K562 (cell line): Measurements from ENCODE around the gene OCA2. TPM values are rescaled to one million over a fixed set of nuclear protein-coding genes. Genes with fewer than 3 reads are reported as not detected.

Experiments
- ATAC-seq: fragments of 200-7000 bp; cut with Tn5 transposase; 3 replicates; pipeline ENCODE4 v1.9.1; 2020; ENCODE audit warnings: moderate library complexity
- BruUV-seq: library from RNA; stranded (reverse); fragments of 400-500 nt; replicated peaks from 2 replicates; lab custom pipeline; 2021; lab: Mats Ljungman, UMichigan
- CTCF ChIA-PET: fragments of 300-600 bp; formaldehyde crosslinking; extraction: SDS; loops from one replicate; lab custom pipeline; 2021; ENCODE audit warnings: low intra/inter-chr PET ratio; lab: Yijun Ruan, JAX
- POLR2A ChIA-PET: fragments of 300-600, 350-650 bp; sonication (Branson Sonifier 250); formaldehyde crosslinking; extraction: SDS; loops from one replicate; lab custom pipeline; 2021; ENCODE audit warnings: antibody characterized with exemption, inconsistent platforms; lab: Yijun Ruan, JAX
- DNase-seq, 4 experiments: peaks; one replicate each; pipeline versions ENCODE4 v3.0.0 to v3.0.0-alpha.2; 2011 to 2018; ENCODE audit warnings: low spot score in 3 of 4, mixed read lengths in 3 of 4; ENCODE audit errors: extremely low read depth in 1 of 4
- FAIRE-seq: peaks from 2 replicates; lab custom pipeline; 2011; peaks lifted over from hg19 to GRCh38; lab: Jason Lieb, UNC
- H2AFZ ChIP-seq: 2 replicates; pipeline ENCODE4 v1.6.0; 2011; ENCODE audit warnings: low read depth, low read length, control low read depth, inconsistent platforms
- H3K27ac ChIP-seq: fragments of 200-600 bp; 3 replicates; pipeline ENCODE4 v1.8.0; 2011; ENCODE audit warnings: low read depth, mild to moderate bottlenecking, control low read depth, inconsistent platforms, low read length, moderate library complexity, mixed read lengths; ENCODE audit errors: extremely low read depth
- H3K27me3 ChIP-seq, 2 experiments: fragments of 300-600 bp in 1 of 2; 2 replicates in 1 of 2; 3 replicates in 1 of 2; pipeline versions ENCODE4 v1.6.0 to v1.8.0; 2011; ENCODE audit warnings: inconsistent platforms in 2 of 2, low read length in 2 of 2, mild to moderate bottlenecking in 1 of 2, mixed read lengths in 1 of 2, moderate library complexity in 1 of 2; ENCODE audit not compliant: control insufficient read depth in 2 of 2, insufficient read depth in 2 of 2
- H3K36me3 ChIP-seq: fragments of 300-600 bp; 3 replicates; pipeline ENCODE4 v1.8.0; 2011; ENCODE audit warnings: mild to moderate bottlenecking, low read length, inconsistent platforms; ENCODE audit not compliant: control insufficient read depth, insufficient read depth
- H3K4me1 ChIP-seq, 2 experiments: fragments of 200-600 bp in 1 of 2; replicated peaks in 1 of 2; 2 replicates in 1 of 2; 3 replicates in 1 of 2; pipeline versions ENCODE4 v1.5.1 to v1.8.0; 2011; ENCODE audit warnings: inconsistent platforms in 2 of 2, low read length in 2 of 2, mild to moderate bottlenecking in 1 of 2, mixed read lengths in 1 of 2, moderate library complexity in 1 of 2; ENCODE audit not compliant: control insufficient read depth in 2 of 2, insufficient read depth in 2 of 2
- H3K4me2 ChIP-seq: 2 replicates; pipeline ENCODE4 v1.6.1; 2011; ENCODE audit warnings: low read length, control low read depth, inconsistent platforms, mixed read lengths; ENCODE audit not compliant: insufficient read depth
- H3K4me3 ChIP-seq: fragments of 200-600 bp; sonication (generic), shearing (Covaris generic); 2 replicates; pipeline ENCODE4 v1.5.1; 2016; ENCODE audit warnings: control low read depth, inconsistent platforms
- H3K79me2 ChIP-seq: fragments of 200-600 bp; 3 replicates; pipeline ENCODE4 v1.8.0; 2011; ENCODE audit warnings: low read length, inconsistent platforms; ENCODE audit not compliant: control insufficient read depth, insufficient read depth
- H3K9ac ChIP-seq, 2 experiments: 2 replicates each; pipeline versions ENCODE4 v1.6.0 to v1.6.1; 2011; ENCODE audit warnings: low read depth in 2 of 2, low read length in 2 of 2, control low read depth in 1 of 2, inconsistent platforms in 1 of 2, mild to moderate bottlenecking in 1 of 2, mixed read lengths in 1 of 2; ENCODE audit not compliant: insufficient read depth in 1 of 2
- H3K9me1 ChIP-seq: one replicate; pipeline ENCODE4 v1.6.0; 2011; ENCODE audit warnings: inconsistent platforms, mild to moderate bottlenecking, low read length, moderate library complexity; ENCODE audit not compliant: control insufficient read depth, insufficient read depth
- H3K9me3 ChIP-seq: replicated peaks from 2 replicates; pipeline ENCODE4 v1.5.1; 2011; ENCODE audit warnings: low read depth, low read length, inconsistent platforms; ENCODE audit not compliant: control insufficient read depth, insufficient read depth
- H4K20me1 ChIP-seq: replicated peaks from 2 replicates; pipeline ENCODE4 v1.6.1; 2011; ENCODE audit warnings: low read length, inconsistent platforms, mixed read lengths; ENCODE audit not compliant: control insufficient read depth, insufficient read depth
- CTBP1 ChIP-seq: fragments of 450-650 bp; IDR thresholded peaks from 2 replicates; pipeline ENCODE4 v1.6.1; 2016; ENCODE audit warnings: borderline replicate concordance
- DIDO1 ChIP-seq: fragments of 450-650 bp; IDR thresholded peaks from 2 replicates; pipeline ENCODE4 v1.6.1; 2016; ENCODE audit warnings: low read depth, missing biosample characterization, missing genetic modification characterization
- E4F1 ChIP-seq: fragments of 250-450 bp; sonication (Bioruptor Pico); IDR thresholded peaks from 2 replicates; pipeline ENCODE4 v1.5.0; 2021; ENCODE audit warnings: mild to moderate bottlenecking, borderline replicate concordance
- ETS1 ChIP-seq: conservative IDR thresholded peaks from 2 replicates; pipeline ENCODE4 v1.6.1; 2011; ENCODE audit warnings: low read depth, mild to moderate bottlenecking, low read length; ENCODE audit not compliant: control insufficient read depth
- EWSR1 ChIP-seq: fragments of 450-650 bp; IDR thresholded peaks from 2 replicates; pipeline ENCODE4 v1.6.1; 2018; ENCODE audit warnings: borderline replicate concordance, mild to moderate bottlenecking, low read depth, moderate library complexity; ENCODE audit not compliant: partially characterized antibody
- MECOM ChIP-seq: fragments of 250-450 bp; sonication (Bioruptor Pico); IDR thresholded peaks from 2 replicates; pipeline ENCODE4 v1.8.0; 2022; ENCODE audit warnings: inconsistent platforms
- NCOA4 ChIP-seq: fragments of 450-650 bp; IDR thresholded peaks from 2 replicates; pipeline ENCODE4 v1.6.1; 2018; ENCODE audit warnings: mild to moderate bottlenecking; ENCODE audit not compliant: partially characterized antibody
- NFE2 ChIP-seq: IDR thresholded peaks from 2 replicates; pipeline ENCODE4 v1.6.1; 2014; ENCODE audit warnings: antibody characterized with exemption, low read depth
- RBBP5 ChIP-seq: fragments of 200-600 bp; sonication (generic); IDR thresholded peaks from 2 replicates; pipeline ENCODE4 v1.6.1; 2012; ENCODE audit warnings: borderline replicate concordance, mild to moderate bottlenecking, low read length, control low read depth, inconsistent platforms; ENCODE audit not compliant: insufficient read depth, poor library complexity, severe bottlenecking
- SIN3B ChIP-seq: fragments of 450-650 bp; IDR thresholded peaks from 2 replicates; pipeline ENCODE4 v1.6.1; 2017; ENCODE audit warnings: low read depth, mild to moderate bottlenecking, moderate library complexity
- SMAD3 ChIP-seq: fragments of 450-650 bp; formaldehyde crosslinking; conservative IDR thresholded peaks from 2 replicates; pipeline ENCODE4 v1.4.0; 2020; ENCODE audit warnings: mild to moderate bottlenecking
- SMARCC2 ChIP-seq: fragments of 450-650 bp; IDR thresholded peaks from 2 replicates; pipeline ENCODE4 v1.6.1; 2017; ENCODE audit warnings: antibody characterized with exemption, moderate library complexity, mild to moderate bottlenecking, low read depth
- VEZF1 ChIP-seq: fragments of 200-800 bp; sonication (Bioruptor generic); IDR thresholded peaks from 2 replicates; pipeline ENCODE4 v1.6.1; 2017; ENCODE audit warnings: missing genetic modification characterization, missing compliant biosample characterization
- ZNF12 ChIP-seq: sonication (generic); formaldehyde crosslinking; IDR thresholded peaks from 2 replicates; pipeline ENCODE4 v1.4.0; 2020; ENCODE audit warnings: mild to moderate bottlenecking, missing genetic modification reagents
- ZNF212 ChIP-seq: fragments of 450-650 bp; formaldehyde crosslinking; IDR thresholded peaks from 2 replicates; pipeline ENCODE4 v1.4.0; 2020; ENCODE audit warnings: mild to moderate bottlenecking
- ZNF239 ChIP-seq: fragments of 250-450 bp; sonication (Bioruptor Pico); IDR thresholded peaks from 2 replicates; pipeline ENCODE4 v1.4.0; 2020; ENCODE audit warnings: mild to moderate bottlenecking
- ZNF24 ChIP-seq: fragments of 450-650 bp; IDR thresholded peaks from 2 replicates; pipeline ENCODE4 v1.6.1; 2016
- ZNF785 ChIP-seq: fragments of 250-450 bp; sonication (Bioruptor Pico); IDR thresholded peaks from 2 replicates; pipeline ENCODE4 v1.4.0; 2020; ENCODE audit warnings: mild to moderate bottlenecking
- WGBS: fragments of 100-300 bp; shearing (Covaris generic); methylation state at CpG from one replicate; pipeline ENCODE4 v1.1.6; 2016; ENCODE audit warnings: low coverage, mixed read lengths; ENCODE audit not compliant: insufficient coverage; ENCODE audit errors: missing lambda C conversion rate; 5-methylcytosine and 5-hydroxymethylcytosine counted together
- in situ Hi-C: fragments of 300-500 bp; cut with MboI; formaldehyde crosslinking; loops from 4 replicates; pipeline ENCODE4 v1.15.0; 2018; ENCODE audit warnings: inconsistent platforms, mixed read lengths
- intact Hi-C: fragments of 100-400 bp; cut with micrococcal nuclease; formaldehyde crosslinking; loops from 2 replicates; pipeline ENCODE4 v1.14.2; 2022
- polyA plus RNA-seq, 8 experiments: library from polyadenylated mRNA; depleted of rRNA in 4 of 8; stranded (reverse) in 5 of 8; unstranded in 3 of 8; fragments of >200 nt; fragmentation: Nextera tagmentation in 2 of 8; fragmentation: Illumina TruSeq in 1 of 8; extraction: Ambion mirVana in 2 of 8; extraction: Trizol in 1 of 8; gene quantifications; 2 replicates each; pipeline versions ENCODE4 v1.2.1 to v1.2.3, GENCODE V29; 2011 to 2014; ENCODE audit warnings: inconsistent platforms in 1 of 8, missing spikeins in 1 of 8
- total RNA-seq, 7 experiments: library from RNA; depleted of rRNA in 6 of 7; stranded (reverse); fragments of >200 nt in 6 of 7; fragmentation: Illumina TruSeq in 2 of 7; extraction: Trizol in 2 of 7; gene quantifications; 2 replicates each; pipeline versions ENCODE4 v1.2.1 to v1.2.3, GENCODE V29; 2011 to 2021; ENCODE audit warnings: low replicate concordance in 1 of 7

The OCA2 gene
- total and polyA plus RNA-seq, 9 of the 15 experiments (the other 6 are each of a cell fraction or from before 2014, with no cell fraction given) = 0.07 to 0.59 (median 0.17) TPM; not detected in 1

DNA sequence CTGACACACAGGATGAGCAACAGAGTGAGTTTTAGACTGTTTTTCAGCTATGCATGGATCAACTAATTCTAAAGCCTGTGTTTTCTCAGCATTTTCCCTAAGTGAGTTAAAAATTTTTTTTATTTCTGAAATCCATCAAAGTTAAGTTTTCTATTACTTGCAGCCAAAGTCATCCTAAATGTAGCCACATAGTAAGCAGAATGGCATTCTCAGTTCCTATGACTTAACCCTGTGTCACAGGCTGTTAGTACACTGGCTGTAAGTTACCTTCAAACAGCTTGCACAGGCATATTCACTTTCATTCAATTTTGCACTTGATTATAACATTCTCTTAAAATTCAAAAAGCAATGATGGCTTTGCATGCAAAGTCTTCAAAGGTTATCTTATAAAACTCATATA, 368.2 kb downstream of the OCA2 start (continued):
- TF ChIP-seq DIDO1 (tag) = no peak

DNA sequence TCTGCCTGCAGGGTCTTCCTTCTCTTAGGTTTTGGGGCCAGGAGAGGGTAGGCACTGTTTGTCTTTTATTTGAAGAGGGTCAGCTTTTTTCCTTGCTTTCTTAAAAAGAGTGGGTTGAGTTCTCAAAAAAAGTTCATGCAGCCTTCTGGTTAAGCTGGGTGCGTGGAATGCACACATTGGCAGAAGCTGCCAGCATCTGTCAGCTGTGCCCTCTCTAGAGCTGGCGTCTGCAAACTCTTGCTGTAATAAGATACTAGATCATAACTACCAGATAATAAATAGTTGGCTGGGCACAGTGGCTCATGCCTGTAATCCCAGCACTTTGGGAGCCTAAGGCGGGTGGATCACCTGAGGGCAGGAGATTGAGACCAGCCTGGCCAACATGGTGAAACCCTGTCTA, 373.4 kb downstream of the OCA2 start:
- H3K4me2 ChIP-seq = no peak overlapping the region
- in situ Hi-C loops = no loop called here

More for the DNA sequence above, 373.4 kb downstream of the OCA2 start:
- no peak for DNase-seq
- ChIA-PET POLR2A (no interaction called here), CTCF (no interaction called here)
- H3K27me3 ChIP-seq = peaks cover 2 to 8% of the 10 kb centered on the region in 2 experiments; a peak in 1 of 5 replicates
- no TSS peak for BruUV-seq
- H3K4me3 ChIP-seq = no peak overlapping the region
- no peak overlapping the region for H2AFZ ChIP-seq
- no peaks in the 10 kb centered on the region for H3K79me2 ChIP-seq
- no peak overlapping the region for H3K27ac ChIP-seq
- no peak for FAIRE-seq
- intact Hi-C loops = no loop called here
- no peak for TF ChIP-seq ZNF12 (CRISPR knock-in tag)
- no peak for TF ChIP-seq RBBP5
- TF ChIP-seq ETS1 = no peak
- TF ChIP-seq NFE2 = no peak
- TF ChIP-seq ZNF239 (CRISPR knock-in tag) = no peak
- no peak for TF ChIP-seq ZNF212 (CRISPR knock-in tag)
- TF ChIP-seq E4F1 (CRISPR knock-in tag) = no peak
- no peak for TF ChIP-seq ZNF785 (CRISPR knock-in tag)
- no peak for TF ChIP-seq EWSR1
- no peak for TF ChIP-seq VEZF1 (CRISPR knock-in tag)
- no peak for TF ChIP-seq MECOM (CRISPR knock-in tag)
- TF ChIP-seq SMAD3 (CRISPR knock-in tag) = no peak
- TF ChIP-seq CTBP1 = no peak
- no peak for TF ChIP-seq ZNF24
- no peak for TF ChIP-seq NCOA4
- TF ChIP-seq SIN3B = no peak
- TF ChIP-seq SMARCC2 = no peak
- no peak overlapping the region for H3K9ac ChIP-seq
- WGBS = 0% methylated on average over 3 of the region's 3 CpGs
- no peaks in the 10 kb centered on the region for H4K20me1 ChIP-seq
- H3K4me1 ChIP-seq = no peaks in the 10 kb centered on the region
- H3K36me3 ChIP-seq = no peaks in the 10 kb centered on the region
- ATAC-seq = no peak
- H3K9me1 ChIP-seq = no peaks in the 10 kb centered on the region
- no peaks in the 10 kb centered on the region for H3K9me3 ChIP-seq
